Lower leg skin (tissue), 3 donors: ENCODE measurements around the gene APOL2.

Source experiments
- POLR2A ChIP-seq, 2 donors: fragments of 450-650 bp; IDR thresholded peaks; one replicate each; pipeline ENCODE4 v1.6.1; 2016 to 2017; ENCODE audit warnings: antibody characterized with exemption in 2 of 2, mild to moderate bottlenecking in 1 of 2, moderate library complexity in 1 of 2
- TF ChIP-seq, protein P1 (sequence below), 3 donors: fragments of 450-650 bp; IDR thresholded peaks; one replicate each; pipeline ENCODE4 v1.5.1; 2016; ENCODE audit warnings: antibody characterized with exemption in 3 of 3, mild to moderate bottlenecking in 3 of 3, moderate library complexity in 2 of 3

- TF ChIP-seq, protein P1, sequence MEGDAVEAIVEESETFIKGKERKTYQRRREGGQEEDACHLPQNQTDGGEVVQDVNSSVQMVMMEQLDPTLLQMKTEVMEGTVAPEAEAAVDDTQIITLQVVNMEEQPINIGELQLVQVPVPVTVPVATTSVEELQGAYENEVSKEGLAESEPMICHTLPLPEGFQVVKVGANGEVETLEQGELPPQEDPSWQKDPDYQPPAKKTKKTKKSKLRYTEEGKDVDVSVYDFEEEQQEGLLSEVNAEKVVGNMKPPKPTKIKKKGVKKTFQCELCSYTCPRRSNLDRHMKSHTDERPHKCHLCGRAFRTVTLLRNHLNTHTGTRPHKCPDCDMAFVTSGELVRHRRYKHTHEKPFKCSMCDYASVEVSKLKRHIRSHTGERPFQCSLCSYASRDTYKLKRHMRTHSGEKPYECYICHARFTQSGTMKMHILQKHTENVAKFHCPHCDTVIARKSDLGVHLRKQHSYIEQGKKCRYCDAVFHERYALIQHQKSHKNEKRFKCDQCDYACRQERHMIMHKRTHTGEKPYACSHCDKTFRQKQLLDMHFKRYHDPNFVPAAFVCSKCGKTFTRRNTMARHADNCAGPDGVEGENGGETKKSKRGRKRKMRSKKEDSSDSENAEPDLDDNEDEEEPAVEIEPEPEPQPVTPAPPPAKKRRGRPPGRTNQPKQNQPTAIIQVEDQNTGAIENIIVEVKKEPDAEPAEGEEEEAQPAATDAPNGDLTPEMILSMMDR (IDR thresholded peaks at IDR 0.05), result no peak
- no peak for TF ChIP-seq POLR2A (IDR thresholded peaks at IDR 0.05)
Measured at GRCh38 chr22:36233796-36234195, 5.5 kb downstream of the APOL2 start.
